ENCODE results near the gene NRG2.

NRG2 gene

GRCh38 chr5:139872851-139873794 lies 170.0 kb downstream of the NRG2 start:
- no peak for DNase-seq

GRCh38 chr5:139872052-139872766 lies 170.9 kb downstream of the NRG2 start:
- DNase-seq: no peak

GRCh38 chr5:139871614-139872013 lies 171.5 kb downstream of the NRG2 start:
- no peak for DNase-seq

- DNase-seq: no peak
Observed at GRCh38 chr5:139870677-139871076, 172.4 kb downstream of the NRG2 start.

- DNase-seq: no peak
Observed at GRCh38 chr5:139869042-139869790, 173.9 kb downstream of the NRG2 start.

- no peak for DNase-seq
Observed at GRCh38 chr5:139867581-139867980, 175.5 kb downstream of the NRG2 start.

- no peak for DNase-seq
Observed at GRCh38 chr5:139867109-139867508, 176.0 kb downstream of the NRG2 start.

- no peak for DNase-seq
Observed at GRCh38 chr5:139864716-139865483, 178.2 kb downstream of the NRG2 start.

GRCh38 chr5:139863855-139864558 lies 179.1 kb downstream of the NRG2 start:
- DNase-seq: peak; percentile 40

- no peak for DNase-seq
Observed at GRCh38 chr5:139863361-139863760, 179.7 kb downstream of the NRG2 start.

GRCh38 chr5:139862803-139863202 lies 180.3 kb downstream of the NRG2 start:
- DNase-seq: no peak

- peak; percentile 62 for DNase-seq
Observed at GRCh38 chr5:139862313-139862712, 180.8 kb downstream of the NRG2 start.

GRCh38 chr5:139861889-139862207 lies 181.3 kb downstream of the NRG2 start:
- no peak for DNase-seq

GRCh38 chr5:139861021-139861888 lies 181.8 kb downstream of the NRG2 start:
- DNase-seq: no peak

GRCh38 chr5:139859013-139859412 lies 184.1 kb downstream of the NRG2 start:
- DNase-seq: no peak

- DNase-seq: no peak
Observed at GRCh38 chr5:139856714-139857113, 186.4 kb downstream of the NRG2 start.

- no peak for DNase-seq
Observed at GRCh38 chr5:139855946-139856540, 187.1 kb downstream of the NRG2 start.

- DNase-seq: no peak
Observed at GRCh38 chr5:139855451-139855850, 187.6 kb downstream of the NRG2 start.

GRCh38 chr5:139854953-139855352 lies 188.1 kb downstream of the NRG2 start:
- no peak for DNase-seq

- DNase-seq: no peak
Observed at GRCh38 chr5:139854029-139854605, 189.0 kb downstream of the NRG2 start.

Measured in inflammatory macrophage treated with lipopolysaccharide for 4 hours (primary cell).